H1 (cell line): Measurements from ENCODE around the gene STK39. TPM values are rescaled to one million over a fixed set of nuclear protein-coding genes. Genes with fewer than 3 reads are reported as not detected.

Source experiments
- polyA plus RNA-seq, 7 experiments: library from polyadenylated mRNA; depleted of rRNA in 3 of 7; stranded (reverse) in 5 of 7; unstranded in 2 of 7; fragments of >200 nt in 5 of 7; fragments of 200-250 nt in 2 of 7; gene quantifications; 1 replicate in 5 of 7; 2 replicates in 1 of 7; 4 replicates in 1 of 7; pipeline versions ENCODE4 v1.2.1 to v1.2.3, GENCODE V29; 2011 to 2013; ENCODE audit warnings: missing spikeins in 2 of 7, mixed read lengths in 2 of 7
- small RNA-seq: library from polyadenylated mRNA; stranded (forward); fragments of <200 nt; extraction: miRNeasy Mini kit (QIAGEN cat#:217004); gene quantifications from one replicate; pipeline ENCODE3, GENCODE V24; 2013; ENCODE audit not compliant: insufficient read depth
- total RNA-seq: library from RNA; stranded (reverse); fragmentation: NEBNext Ultra II Directional; extraction: Animal tissue kit (Norgen Biotek cat#: 25700); gene quantifications from 2 replicates; pipeline ENCODE4 v1.2.1, GENCODE V29; 2021

STK39 gene
- total and polyA plus RNA-seq, 2 of the 8 experiments (the other 6 are each of a cell fraction or from before 2014, with no cell fraction given): 13.7 to 23.8 TPM

Small RNA genes lying within 50 kb of the gene (small RNA-seq; reads per million reads assigned to genes)
- not detected for gene AC067940.1

Other genes with a start within 250 kb of the STK39 start
- 28.2 and 28.3 TPM in 2 replicates for gene CERS6, start 208.7 kb upstream of the STK39 start, total RNA-seq
- gene CERS6, start 208.7 kb upstream of the STK39 start, polyA plus RNA-seq (2011; rRNA removed): 4.2 and 6.8 TPM in 2 replicates